ENCODE data around the gene IMPDH1.

The IMPDH1 gene

DNA sequence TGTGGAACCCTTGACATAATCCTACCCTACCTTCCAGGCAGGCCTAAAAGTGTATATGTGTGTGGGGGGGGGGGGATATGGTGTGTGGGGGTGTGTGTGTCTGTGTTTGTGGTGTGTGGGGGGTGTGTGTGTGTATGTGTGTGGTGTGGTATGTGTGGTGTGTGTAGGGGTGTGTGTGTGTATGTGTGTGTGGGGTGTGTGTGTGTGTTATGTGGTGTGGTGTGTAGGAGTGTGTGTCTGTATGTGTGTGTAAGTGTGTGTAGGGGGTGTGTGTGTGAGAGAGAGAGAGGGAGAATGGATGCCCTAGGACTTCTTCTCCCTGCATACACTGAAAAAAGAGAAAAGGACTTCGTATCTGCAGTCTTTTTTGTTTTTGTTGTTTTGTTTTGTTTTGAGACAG is 12.3 kb upstream of the IMPDH1 start:
- TF ChIP-seq GATA2 (IDR thresholded peaks at IDR 0.05; ENCODE audit: low read depth, low read length) (no peak), GATA3 (IDR thresholded peaks at IDR 0.05; ENCODE audit: low read depth, low read length) (no peak)

DNA sequence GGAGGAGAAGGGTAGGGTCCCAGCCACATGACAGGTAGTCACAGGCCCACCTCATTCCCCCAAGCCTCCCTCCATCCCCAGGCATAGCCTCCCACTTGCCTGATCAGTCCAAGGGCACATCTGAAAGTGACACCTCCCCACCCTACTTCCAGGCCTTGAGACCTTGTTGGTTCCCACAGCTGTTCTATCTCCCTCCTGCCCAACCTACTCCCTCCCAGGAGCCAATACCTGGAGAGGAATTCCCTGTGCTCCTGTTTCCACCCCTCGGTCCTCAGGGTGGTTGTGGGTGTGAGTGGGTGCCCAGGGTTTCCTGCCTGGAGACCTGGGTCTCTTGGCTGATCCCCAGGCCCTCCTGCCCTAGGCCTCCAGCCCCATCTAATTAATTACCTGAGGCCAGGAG is 11.6 kb upstream of the IMPDH1 start:
- no peak for TF ChIP-seq GATA3 (IDR thresholded peaks at IDR 0.05; ENCODE audit: low read depth, low read length)
- no peak for TF ChIP-seq GATA2 (IDR thresholded peaks at IDR 0.05; ENCODE audit: low read depth, low read length)

DNA sequence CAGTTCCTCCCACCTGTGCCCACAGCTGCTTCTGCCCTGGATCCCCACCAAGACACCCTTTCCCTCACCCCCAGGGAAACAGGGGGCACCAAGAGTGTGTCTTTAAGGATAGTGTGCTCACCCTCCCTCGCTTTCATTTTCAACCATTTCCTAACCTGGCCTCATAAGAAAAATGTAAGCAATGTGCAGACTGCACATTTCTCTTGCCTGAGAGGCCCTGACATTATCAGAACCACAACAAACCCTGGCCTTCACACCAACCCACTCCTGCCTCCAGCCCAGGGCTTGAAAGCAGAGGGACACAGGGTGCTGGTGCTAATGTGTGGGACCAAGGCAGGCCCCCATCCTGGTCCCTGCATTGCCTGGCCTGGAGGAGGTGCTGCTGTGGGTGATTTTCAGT is 11.0 kb upstream of the IMPDH1 start:
- TF ChIP-seq GATA2 (IDR thresholded peaks at IDR 0.05; ENCODE audit: low read depth, low read length) (no peak), GATA3 (IDR thresholded peaks at IDR 0.05; ENCODE audit: low read depth, low read length) (no peak)

DNA sequence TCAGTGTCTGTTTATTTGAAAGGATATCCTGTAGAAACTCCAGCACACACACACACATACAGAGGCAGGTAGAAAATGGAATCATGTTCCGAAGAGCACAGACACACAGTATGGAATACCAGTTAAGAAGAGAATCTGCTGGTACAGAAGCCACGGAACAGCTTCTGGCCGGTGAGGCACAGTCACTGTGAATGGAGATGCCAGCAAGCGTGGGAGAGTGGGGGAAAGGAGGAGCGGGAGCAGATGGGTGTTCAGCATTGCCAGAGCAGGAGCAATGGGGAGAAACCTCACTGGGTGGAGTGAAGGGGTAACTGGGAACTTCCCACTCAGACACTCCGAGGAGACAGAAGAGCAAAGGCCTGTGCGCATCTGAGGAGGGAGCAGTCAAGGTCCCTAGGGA is 9.5 kb upstream of the IMPDH1 start:
- TF ChIP-seq GATA3 (IDR thresholded peaks at IDR 0.05; ENCODE audit: low read depth, low read length): no peak

DNA sequence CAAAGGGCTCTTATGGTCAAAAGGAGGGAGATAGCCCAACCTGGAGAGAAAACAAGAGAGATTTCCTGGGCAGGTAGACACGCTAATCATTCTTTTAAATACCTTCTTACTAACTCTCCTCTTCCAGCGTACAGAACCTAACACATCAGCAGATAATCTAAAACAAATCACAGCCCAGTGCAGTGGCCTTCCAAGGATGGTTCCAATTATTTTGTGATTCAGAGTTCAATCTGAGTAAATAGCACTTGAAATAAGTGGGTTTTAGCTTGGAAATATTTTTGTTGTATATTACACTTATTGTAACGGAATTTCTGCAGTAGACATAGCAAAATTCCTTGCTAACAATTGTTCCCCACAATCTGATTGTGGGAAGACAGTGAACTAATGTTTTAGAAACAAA is 7.3 kb upstream of the IMPDH1 start:
- TF ChIP-seq GATA2 (IDR thresholded peaks at IDR 0.05; ENCODE audit: low read depth, low read length) (no peak), GATA3 (IDR thresholded peaks at IDR 0.05; ENCODE audit: low read depth, low read length) (no peak)

DNA sequence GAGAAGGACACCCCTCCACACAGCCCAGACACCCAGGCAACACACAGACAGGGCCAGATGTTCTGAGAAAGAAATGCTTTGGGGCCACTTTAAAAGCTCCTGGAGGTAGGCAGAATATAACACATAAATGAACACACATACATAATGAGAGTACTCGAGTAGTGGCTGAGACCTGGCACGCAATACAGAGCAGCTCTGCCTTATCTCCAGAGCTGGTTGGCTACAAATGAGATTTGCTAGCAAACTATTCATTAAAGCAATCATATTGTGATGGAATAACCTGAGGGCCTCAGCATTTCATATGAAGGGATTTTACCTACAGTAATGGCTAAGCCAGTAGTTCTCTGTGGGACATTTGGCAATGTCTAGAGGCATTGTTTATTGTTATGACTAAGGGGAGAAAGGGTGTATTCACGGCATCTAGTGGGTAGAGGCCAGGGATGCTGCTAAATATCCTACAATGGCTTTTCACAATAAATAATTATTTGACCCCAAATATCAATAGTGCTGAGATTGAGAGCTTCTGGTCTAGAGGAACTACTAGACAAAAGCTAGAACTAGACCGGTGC is 5.5 kb upstream of the IMPDH1 start:
- TF ChIP-seq GATA2 (IDR thresholded peaks at IDR 0.05; ENCODE audit: low read depth, low read length) (peak; percentile 91), GATA3 (IDR thresholded peaks at IDR 0.05; ENCODE audit: low read depth, low read length) (no peak)

DNA sequence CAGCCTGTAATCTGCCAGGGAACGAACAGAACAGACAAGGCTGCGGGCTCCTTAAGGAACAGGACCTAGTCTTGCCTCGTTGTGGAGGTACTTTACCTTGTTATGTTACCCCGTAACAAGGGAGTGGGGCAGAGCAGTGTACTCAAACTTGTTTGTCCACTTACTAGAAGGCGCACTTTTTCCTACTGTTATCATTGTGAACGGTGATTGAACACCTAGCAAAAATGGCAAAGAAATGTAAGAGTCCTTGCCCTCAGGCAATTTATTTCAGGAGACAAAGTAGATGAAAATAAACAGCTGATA is 620 bp upstream of the IMPDH1 start:
- TF ChIP-seq GATA3 (IDR thresholded peaks at IDR 0.05; ENCODE audit: low read depth, low read length) (no peak), GATA2 (IDR thresholded peaks at IDR 0.05; ENCODE audit: low read depth, low read length) (no peak)

DNA sequence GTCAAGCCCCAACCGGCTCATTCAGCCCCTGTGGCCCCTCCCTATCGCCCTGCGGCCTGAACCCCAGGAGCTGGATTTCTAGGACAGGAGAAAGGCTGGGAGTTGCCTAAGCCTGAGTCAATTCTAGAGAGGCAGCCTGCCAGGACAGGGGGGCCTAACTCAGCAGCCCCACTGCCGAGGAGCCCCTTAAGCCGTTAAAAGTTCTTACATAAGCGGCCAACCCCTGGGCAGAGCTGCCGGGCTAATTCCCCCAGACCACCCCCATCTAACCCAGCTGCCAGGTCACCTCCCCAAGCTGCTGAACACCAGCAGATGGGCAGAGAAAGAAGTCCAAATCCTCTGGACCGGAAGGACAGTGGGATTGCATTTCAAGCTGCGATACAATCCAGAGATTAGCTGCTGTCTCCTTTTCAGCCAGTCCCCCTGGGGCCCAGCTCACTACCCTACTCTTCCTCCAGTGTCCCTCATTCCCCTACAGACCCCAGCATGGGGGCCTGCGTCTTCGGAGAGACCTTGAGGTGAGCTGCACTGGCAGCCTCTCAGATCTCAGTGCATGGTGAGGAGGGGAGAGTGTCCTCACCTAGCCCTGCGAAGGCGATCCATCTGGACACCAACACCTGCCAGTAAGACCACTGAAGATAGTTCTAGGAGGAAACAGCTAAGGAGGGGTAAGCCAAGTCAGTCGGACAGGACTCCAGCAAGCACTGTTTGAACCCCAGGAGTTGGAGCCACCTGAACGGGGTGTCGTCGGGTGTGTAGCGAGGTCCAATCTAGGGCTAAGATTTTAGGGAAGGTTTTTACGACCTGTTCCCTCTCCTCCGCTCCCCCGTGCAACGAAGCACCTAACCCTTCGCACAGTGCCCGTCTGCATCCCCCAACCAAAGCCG is 830 bp downstream of the IMPDH1 start:
- TF ChIP-seq GATA2 (IDR thresholded peaks at IDR 0.05; ENCODE audit: low read depth, low read length): 0 out of 2 replicates have a peak, but pooled peaks have one; percentile 7
- TF ChIP-seq GATA3 (IDR thresholded peaks at IDR 0.05; ENCODE audit: low read depth, low read length): no peak

DNA sequence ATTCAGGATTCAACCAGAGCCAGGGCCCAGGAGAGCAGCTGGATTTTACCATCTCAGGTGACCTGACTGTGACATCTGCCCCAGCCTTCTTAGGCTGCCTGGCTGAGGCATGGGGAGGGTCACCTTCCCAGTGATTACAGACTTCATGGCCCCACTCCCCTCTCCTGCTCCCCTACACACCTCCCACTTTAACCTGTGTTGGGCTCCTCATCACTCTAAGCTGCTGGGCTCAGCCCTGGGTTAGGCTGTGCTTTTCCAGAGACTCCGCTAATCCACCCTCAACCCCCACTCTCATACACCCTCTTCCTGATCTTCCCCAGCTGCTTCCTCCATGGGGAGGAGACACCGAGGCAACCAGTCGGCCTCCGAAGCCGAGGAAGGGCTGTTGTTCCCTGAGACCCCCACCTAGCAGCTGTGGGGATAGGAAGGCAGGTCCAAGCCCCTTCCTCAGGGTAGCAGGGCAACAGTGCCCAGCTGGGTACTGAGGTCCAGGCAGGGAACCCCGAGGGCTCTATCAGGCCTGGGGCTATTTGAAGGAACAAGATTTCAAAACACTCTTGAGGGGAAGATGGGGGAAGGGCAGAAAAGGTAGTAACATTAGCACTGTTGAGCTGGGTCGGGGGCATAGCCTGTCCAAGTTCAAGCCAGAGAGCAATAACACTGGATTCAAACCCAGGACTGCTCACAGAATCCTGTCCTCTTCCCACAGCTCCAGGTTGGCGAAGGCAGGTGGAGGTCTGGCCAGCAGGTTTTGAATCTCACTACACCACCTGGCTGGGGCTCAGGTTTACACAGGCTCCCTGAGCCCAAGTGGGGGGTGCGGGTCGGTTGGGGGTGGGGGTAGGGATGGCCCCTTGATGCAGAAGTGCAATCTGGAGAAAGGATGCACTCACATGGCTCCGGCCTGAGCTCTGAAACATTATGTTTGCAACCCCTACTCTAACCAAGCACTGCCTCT is 1.8 kb downstream of the IMPDH1 start:
- TF ChIP-seq GATA2 (IDR thresholded peaks at IDR 0.05; ENCODE audit: low read depth, low read length) (no peak), GATA3 (IDR thresholded peaks at IDR 0.05; ENCODE audit: low read depth, low read length) (no peak)

DNA sequence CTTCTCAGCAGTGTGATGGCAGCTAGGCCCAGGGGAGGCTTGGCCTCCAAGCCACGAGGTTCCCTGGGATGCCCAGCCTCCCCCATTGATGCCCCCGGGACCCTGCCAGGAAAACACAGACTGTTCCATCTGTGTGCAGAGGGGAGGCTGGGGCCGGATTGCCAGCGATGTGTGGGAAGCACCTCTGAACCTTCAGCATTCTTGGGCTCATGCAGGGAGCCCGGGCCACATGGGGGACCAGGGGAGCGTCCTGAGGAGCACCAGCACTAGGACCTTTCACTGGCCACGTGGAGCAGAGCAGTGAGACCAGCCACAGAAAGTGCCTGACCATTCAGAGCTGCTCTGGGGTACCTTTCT is 2.6 kb downstream of the IMPDH1 start:
- TF ChIP-seq GATA2 (IDR thresholded peaks at IDR 0.05; ENCODE audit: low read depth, low read length) (no peak), GATA3 (IDR thresholded peaks at IDR 0.05; ENCODE audit: low read depth, low read length) (no peak)

DNA sequence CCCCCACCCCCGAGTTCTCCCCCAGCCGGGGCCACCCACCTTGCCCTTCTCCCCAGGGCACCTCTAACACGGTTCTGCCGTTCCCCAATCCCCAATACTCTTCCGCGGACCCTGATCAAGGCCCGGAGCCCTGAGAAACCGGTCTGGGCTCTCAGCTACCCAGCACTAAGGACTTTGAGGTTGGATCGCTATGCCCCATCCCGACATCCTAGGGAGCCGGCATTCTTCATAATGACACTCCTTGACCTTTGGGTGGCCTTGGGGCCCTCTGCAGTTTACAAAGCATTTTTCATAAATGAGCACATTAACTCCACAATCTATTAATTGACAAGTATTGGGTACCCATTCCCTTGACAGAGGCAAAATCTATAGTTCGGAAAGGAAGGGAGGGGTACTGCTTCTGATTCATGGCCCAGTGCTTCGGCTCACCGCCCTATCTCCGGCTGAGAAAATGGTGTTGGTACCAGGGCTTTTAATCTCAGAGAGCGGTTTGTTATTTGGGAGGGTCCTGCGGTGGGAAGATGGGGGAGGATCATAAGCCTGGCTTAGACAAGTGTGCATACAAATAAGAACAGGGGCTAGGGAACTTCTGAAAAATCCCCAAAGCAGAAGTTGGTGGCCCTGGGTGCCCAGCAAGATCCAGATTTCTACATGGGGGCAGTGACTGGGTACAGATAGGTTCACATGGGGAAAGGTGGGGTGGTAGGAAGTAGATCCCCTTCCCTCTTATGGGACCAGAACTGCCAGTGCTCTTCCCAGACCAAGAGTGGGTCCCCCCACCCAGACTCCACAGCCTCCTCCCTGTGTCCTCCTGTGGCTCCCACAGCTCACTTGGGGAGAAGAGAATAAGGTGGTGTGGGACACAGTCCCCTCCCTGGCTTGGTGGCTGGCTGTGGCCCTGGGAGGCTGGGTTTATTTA is 3.2 kb downstream of the IMPDH1 start:
- no peak for TF ChIP-seq GATA2 (IDR thresholded peaks at IDR 0.05; ENCODE audit: low read depth, low read length)
- no peak for TF ChIP-seq GATA3 (IDR thresholded peaks at IDR 0.05; ENCODE audit: low read depth, low read length)

DNA sequence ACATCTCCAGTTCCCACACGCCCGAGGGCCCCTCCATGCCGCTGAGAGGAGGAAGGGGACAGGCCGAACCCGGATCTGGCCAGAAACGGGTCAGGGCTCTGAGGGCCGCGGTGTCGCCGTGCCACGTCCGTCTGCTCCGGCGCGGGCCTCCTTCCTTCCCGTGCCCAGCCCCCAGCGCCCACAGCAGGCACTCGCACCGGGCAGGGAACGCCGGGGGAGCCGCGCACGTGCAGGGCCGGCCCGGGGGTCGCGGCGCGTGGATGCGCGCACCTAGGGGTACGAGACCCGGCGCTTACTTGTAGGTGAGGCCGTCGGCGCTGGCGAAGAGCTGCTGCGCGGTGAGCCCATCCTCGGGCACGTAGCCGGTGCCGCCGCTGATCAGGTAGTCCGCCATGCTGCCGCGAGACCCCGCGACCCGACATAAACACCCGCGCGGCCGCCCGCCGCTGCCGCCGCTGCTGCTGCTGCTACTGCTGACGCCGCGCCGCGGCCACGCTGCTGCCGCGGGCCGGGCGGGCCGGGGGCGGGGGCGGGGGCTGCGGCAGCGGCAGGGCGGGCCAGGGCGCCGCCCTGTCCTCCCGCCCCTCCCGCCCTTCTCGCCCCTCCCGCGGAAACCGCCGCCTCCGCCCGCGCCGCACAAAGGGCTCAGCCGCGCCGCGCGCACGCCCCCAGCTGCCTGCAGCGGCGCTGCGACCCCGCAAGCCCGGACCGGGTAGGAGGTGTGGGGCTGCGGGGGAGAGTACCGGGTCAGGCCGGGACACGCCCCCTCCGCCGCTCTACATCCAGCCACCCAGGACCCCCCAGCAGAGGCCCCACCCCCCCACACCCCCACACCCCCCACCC is 4.1 kb downstream of the IMPDH1 start:
- TF ChIP-seq GATA2 (IDR thresholded peaks at IDR 0.05; ENCODE audit: low read depth, low read length) (no peak), GATA3 (IDR thresholded peaks at IDR 0.05; ENCODE audit: low read depth, low read length) (no peak)

All from SH-SY5Y (cell line).